ENCODE data around the gene KLF11. TPM values are rescaled to one million over a fixed set of nuclear protein-coding genes. Genes with fewer than 3 reads are reported as not detected.

Gene KLF11
- total and polyA plus RNA-seq, 10 donors, result 5.4 to 46.1 (median 30.1) TPM

DNA sequence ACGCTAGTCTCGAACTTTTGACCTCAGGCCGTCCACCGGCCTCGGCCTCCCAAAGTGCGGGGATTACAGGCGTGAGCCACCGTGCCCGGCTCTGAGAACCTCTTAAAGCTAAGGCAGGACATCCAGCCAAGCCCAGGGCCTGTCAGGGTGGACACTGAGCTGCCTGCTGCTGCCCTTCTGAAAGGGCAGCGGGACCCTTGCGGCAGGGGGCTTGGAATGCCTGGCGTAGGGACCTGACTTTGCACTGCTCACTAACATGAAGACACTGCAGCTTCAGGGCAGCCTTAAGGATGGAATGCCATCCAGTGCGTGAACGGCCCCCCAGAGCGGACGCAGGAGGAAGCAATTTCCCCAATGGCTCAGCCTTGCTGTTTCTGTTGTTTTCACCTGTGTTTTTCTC, 27.8 kb downstream of the KLF11 start:
- peak; percentile 64 for DNase-seq
- 94 to 95% (median 94%) methylated on average over 11 to 16 of the region's 16 CpGs for WGBS, 5 donors
- TF ChIP-seq POLR2A (IDR thresholded peaks at IDR 0.05) (no peak), POLR2AphosphoS5 (IDR thresholded peaks at IDR 0.05) (no peak)
- TF ChIP-seq, protein P1, sequence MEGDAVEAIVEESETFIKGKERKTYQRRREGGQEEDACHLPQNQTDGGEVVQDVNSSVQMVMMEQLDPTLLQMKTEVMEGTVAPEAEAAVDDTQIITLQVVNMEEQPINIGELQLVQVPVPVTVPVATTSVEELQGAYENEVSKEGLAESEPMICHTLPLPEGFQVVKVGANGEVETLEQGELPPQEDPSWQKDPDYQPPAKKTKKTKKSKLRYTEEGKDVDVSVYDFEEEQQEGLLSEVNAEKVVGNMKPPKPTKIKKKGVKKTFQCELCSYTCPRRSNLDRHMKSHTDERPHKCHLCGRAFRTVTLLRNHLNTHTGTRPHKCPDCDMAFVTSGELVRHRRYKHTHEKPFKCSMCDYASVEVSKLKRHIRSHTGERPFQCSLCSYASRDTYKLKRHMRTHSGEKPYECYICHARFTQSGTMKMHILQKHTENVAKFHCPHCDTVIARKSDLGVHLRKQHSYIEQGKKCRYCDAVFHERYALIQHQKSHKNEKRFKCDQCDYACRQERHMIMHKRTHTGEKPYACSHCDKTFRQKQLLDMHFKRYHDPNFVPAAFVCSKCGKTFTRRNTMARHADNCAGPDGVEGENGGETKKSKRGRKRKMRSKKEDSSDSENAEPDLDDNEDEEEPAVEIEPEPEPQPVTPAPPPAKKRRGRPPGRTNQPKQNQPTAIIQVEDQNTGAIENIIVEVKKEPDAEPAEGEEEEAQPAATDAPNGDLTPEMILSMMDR (IDR thresholded peaks at IDR 0.05 in 8 of 11, conservative IDR thresholded peaks at IDR 0.05 in 3 of 11), result no peak
- H3K4me1 ChIP-seq, result peaks cover 0 to 11% (median 6%) of the 10 kb centered on the region in 6 donors
- H3K9me3 ChIP-seq, result peaks cover 0 to 6% (median 3%) of the 10 kb centered on the region in 8 donors
- intact Hi-C loops (cut with DNase I; ENCODE audit: low total_unique reads), result loop anchor here (5.0 to 10.0 kb wide), 2 partner anchors 366 to 594 kb away; no protein-coding TSS in a partner anchor
- peaks cover 0 to 35% (median 0%) of the 10 kb centered on the region in 7 donors for H3K27me3 ChIP-seq (replicated peaks in 1 of 7)
- H3K27ac ChIP-seq, result no peak overlapping the region
- no peak overlapping the region for H3K4me3 ChIP-seq
- H3K36me3 ChIP-seq, result no peaks in the 10 kb centered on the region

DNA sequence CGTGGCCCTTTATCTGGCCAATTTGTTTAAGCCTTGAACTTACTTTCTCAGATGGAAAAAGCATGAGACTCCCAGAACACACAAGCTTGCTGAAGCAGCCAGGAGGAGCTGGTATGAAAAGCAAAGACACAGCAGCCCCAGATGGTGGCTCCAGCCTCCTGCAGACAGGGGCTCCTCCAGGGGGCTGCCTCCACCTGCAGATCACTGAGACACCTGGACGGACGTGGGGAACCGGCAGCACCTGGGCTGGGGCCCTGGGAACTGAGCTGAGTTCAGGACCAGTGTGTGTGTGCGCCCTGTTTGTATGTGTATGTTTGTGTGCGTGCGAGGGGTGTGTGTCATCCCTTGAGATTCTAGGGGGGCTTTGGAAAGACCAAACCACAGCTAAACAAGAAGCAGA, 28.2 kb downstream of the KLF11 start:
- H3K27ac ChIP-seq, result no peak overlapping the region
- WGBS, 5 donors, result 91 to 97% (median 94%) methylated on average over 7 of the region's 7 CpGs
- H3K27me3 ChIP-seq (replicated peaks in 1 of 7), result peaks cover 0 to 39% (median 0%) of the 10 kb centered on the region in 7 donors
- H3K4me3 ChIP-seq, result no peak overlapping the region
- DNase-seq, result peak; percentile 72
- no peak for TF ChIP-seq POLR2AphosphoS5 (IDR thresholded peaks at IDR 0.05)
- intact Hi-C loops (cut with DNase I; ENCODE audit: low total_unique reads), result loop anchor here (5.0 to 10.0 kb wide), 2 partner anchors 366 to 593 kb away; no protein-coding TSS in a partner anchor
- no peaks in the 10 kb centered on the region for H3K36me3 ChIP-seq
- peaks cover 0 to 11% (median 6%) of the 10 kb centered on the region in 6 donors for H3K4me1 ChIP-seq
- H3K9me3 ChIP-seq, result peaks cover 0 to 6% (median 3%) of the 10 kb centered on the region in 8 donors

DNA sequence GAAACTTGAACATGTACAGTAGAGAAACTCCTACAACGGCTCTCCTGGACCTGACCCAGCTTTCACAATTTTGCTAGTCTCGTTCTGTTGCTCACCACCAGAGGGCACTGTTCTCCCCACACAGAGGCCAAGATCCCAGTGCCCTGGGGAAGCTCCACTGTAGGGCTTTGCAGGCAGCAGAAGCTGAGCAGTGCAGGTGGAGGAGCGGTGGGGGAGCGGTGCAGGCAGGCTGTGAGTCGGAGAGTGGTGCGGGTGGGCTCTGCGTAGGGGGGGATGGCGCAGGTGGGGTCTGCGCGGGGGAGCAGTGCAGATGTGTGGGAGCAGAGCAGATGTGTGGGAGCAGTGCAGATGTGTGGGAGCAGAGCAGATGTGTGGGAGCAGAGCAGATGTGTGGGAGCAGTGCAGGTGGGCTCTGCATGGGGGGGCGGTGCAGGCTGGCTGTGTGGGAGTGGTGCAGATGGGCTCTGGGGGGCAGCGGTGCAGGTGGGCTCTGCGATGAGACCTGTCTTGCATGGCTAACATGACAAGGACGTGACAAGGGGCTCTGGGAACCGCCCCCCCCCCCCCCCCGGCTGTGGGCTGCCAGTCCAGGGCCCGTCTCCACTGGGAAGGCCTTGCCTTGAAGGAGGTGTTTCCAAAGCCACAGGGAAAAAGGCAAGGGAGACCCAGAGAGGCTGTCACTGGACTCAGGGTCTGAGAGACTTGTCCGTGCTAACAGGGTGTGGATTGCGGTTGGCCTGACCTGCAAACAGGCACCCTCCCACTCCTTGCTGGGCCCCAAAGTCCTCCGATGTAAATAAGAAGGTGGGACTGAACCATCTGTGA, 29.5 kb downstream of the KLF11 start:
- 27 to 42% (median 37%) methylated on average over 17 to 20 of the region's 20 CpGs for WGBS, 5 donors
- intact Hi-C loops (cut with DNase I; ENCODE audit: low total_unique reads), result loop anchor here (5.0 to 10.0 kb wide), 2 partner anchors 364 to 592 kb away; no protein-coding TSS in a partner anchor

DNA sequence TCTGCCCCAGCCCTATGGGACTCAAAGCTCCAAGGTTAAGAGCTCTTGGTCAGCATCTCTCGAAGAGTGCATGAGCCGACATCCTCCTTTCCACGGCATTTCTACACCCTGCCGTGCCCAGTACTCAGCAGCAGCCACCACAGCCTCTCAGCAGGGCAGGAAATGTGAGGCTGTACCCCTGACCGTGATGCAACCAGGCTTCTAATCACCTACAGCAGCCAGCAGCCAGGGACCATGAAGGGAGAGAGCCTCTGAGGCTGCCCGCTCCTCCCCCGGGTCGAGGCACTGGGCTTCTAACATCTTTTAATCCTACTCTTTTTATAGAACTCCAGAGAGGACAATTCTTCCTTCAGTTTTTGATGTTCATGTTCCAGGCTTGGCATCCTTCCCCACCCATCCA, 30.4 kb downstream of the KLF11 start:
- TF ChIP-seq POLR2AphosphoS5 (IDR thresholded peaks at IDR 0.05), result no peak
- no peak for TF ChIP-seq POLR2A (IDR thresholded peaks at IDR 0.05)
- TF ChIP-seq, protein P1 (IDR thresholded peaks at IDR 0.05 in 8 of 11, conservative IDR thresholded peaks at IDR 0.05 in 3 of 11), result no peak
- H3K4me3 ChIP-seq, result no peak overlapping the region
- 51 to 68% (median 60%) methylated on average over 8 of the region's 8 CpGs for WGBS, 5 donors
- H3K4me1 ChIP-seq, result peaks cover 0 to 15% (median 7%) of the 10 kb centered on the region in 6 donors
- intact Hi-C loops (cut with DNase I; ENCODE audit: low total_unique reads), result loop anchor here (5.0 to 10.0 kb wide), 2 partner anchors 364 to 591 kb away; no protein-coding TSS in a partner anchor
- H3K9me3 ChIP-seq, result no peaks in the 10 kb centered on the region
- H3K27me3 ChIP-seq (replicated peaks in 1 of 7), result peaks cover 0 to 61% (median 12%) of the 10 kb centered on the region in 7 donors
- DNase-seq, result peak; percentile 63
- no peak overlapping the region for H3K27ac ChIP-seq
- no peaks in the 10 kb centered on the region for H3K36me3 ChIP-seq

More for the DNA sequence above, 29.5 kb downstream of the KLF11 start:
- Histone ChIP-seq H3K4me3 (no peak overlapping the region), H3K4me1 (peaks cover 0 to 11% (median 6%) of the 10 kb centered on the region in 6 donors), H3K36me3 (no peaks in the 10 kb centered on the region), H3K9me3 (peaks cover 0 to 4% (median under 1%) of the 10 kb centered on the region in 8 donors), H3K27ac (no peak overlapping the region), H3K27me3 (replicated peaks in 1 of 7) (peaks cover 0 to 52% (median 4%) of the 10 kb centered on the region in 7 donors)
- TF ChIP-seq POLR2A (IDR thresholded peaks at IDR 0.05), result no peak
- TF ChIP-seq POLR2AphosphoS5 (IDR thresholded peaks at IDR 0.05), result peak in 2 of 3 donors; percentile 14 to 27
- TF ChIP-seq, protein P1 (IDR thresholded peaks at IDR 0.05 in 8 of 11, conservative IDR thresholded peaks at IDR 0.05 in 3 of 11), result peak; percentile 67 to 90 (median 85)
- peak; percentile 90 for DNase-seq
